ENCODE data around the gene PRDM1. TPM values are rescaled to one million over a fixed set of nuclear protein-coding genes. Genes with fewer than 3 reads are reported as not detected.

Gene PRDM1
- total and polyA plus RNA-seq, 2 donors (not counting 1 experiment from before 2014, with no cell fraction given) = 6.9 to 9.6 TPM

DNA sequence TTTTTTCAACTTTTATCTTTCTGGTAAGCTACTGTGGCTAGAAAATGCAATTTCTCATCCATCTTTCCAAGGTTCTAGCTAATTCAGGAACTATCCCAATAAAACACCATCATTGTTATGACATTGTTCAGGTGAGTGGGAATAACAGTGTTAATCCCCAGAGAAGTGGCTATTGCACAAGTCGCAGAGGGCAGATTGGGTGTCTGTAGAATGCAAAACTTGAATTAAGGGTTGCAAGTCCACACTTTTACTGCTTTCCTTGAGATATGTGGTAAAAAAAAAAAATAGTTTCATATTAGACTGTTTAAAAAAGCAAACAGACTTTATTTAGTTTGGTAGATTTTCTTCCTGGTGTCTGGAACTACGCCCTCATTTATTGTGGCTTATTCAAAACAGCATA lies 41.1 kb upstream of the PRDM1 start:
- no peak overlapping the region for H2AFZ ChIP-seq (ENCODE audit: insufficient read depth, low read depth, low read length, poor library complexity, severe bottlenecking)
- peaks cover 0 to 3% (median 0%) of the 10 kb centered on the region in 4 experiments for H3K27me3 ChIP-seq (replicated peaks in 1 of 4; ENCODE audit: control extremely low read depth in 1 of 4, control insufficient read depth in 3 of 4, insufficient read depth in 4 of 4, low read length in 3 of 4)
- DNase-seq = no peak
- ChIA-PET POLR2A (no interaction called here), CTCF (no interaction called here)
- Mint-ChIP-seq H3K27ac (no peak overlapping the region), H3K27me3 (peaks cover 9% of the 10 kb centered on the region), H3K4me1 (no peaks in the 10 kb centered on the region), H3K4me3 (no peak overlapping the region), H3K9me3 (ENCODE audit: insufficient read depth) (no peaks in the 10 kb centered on the region)
- H3K4me3 ChIP-seq (ENCODE audit: control extremely low read depth in 1 of 5, extremely low read depth in 1 of 5, insufficient read depth in 1 of 5, low read depth in 2 of 5, low read length in 4 of 5) = no peak overlapping the region
- H3K4me2 ChIP-seq (replicated peaks; ENCODE audit: low read depth, low read length, poor library complexity, severe bottlenecking) = no peak overlapping the region
- no peak overlapping the region for H3K9ac ChIP-seq (ENCODE audit: low read length)
- no peaks in the 10 kb centered on the region for H3K9me3 ChIP-seq (ENCODE audit: control extremely low read depth in 1 of 3, control insufficient read depth in 2 of 3, insufficient read depth in 1 of 3, low read length in 2 of 3)
- H4K20me1 ChIP-seq (ENCODE audit: control insufficient read depth, insufficient read depth, low read length, poor library complexity, severe bottlenecking) = no peaks in the 10 kb centered on the region
- no peaks in the 10 kb centered on the region for H3K79me2 ChIP-seq (ENCODE audit: control insufficient read depth, insufficient read depth, low read length)
- WGBS (ENCODE audit: insufficient coverage) = 100% methylated on average over 1 of the region's 2 CpGs
- H3K36me3 ChIP-seq (replicated peaks in 1 of 2; ENCODE audit: control extremely low read depth in 1 of 2, control insufficient read depth in 1 of 2, extremely low read depth in 1 of 2, insufficient read depth in 2 of 2, low read length in 1 of 2) = no peaks in the 10 kb centered on the region
- no peak for TF ChIP-seq EZH2 (IDR thresholded peaks at IDR 0.05; ENCODE audit: borderline replicate concordance, insufficient read depth, low read depth, low read length, poor library complexity, severe bottlenecking)
- TF ChIP-seq, protein P1, sequence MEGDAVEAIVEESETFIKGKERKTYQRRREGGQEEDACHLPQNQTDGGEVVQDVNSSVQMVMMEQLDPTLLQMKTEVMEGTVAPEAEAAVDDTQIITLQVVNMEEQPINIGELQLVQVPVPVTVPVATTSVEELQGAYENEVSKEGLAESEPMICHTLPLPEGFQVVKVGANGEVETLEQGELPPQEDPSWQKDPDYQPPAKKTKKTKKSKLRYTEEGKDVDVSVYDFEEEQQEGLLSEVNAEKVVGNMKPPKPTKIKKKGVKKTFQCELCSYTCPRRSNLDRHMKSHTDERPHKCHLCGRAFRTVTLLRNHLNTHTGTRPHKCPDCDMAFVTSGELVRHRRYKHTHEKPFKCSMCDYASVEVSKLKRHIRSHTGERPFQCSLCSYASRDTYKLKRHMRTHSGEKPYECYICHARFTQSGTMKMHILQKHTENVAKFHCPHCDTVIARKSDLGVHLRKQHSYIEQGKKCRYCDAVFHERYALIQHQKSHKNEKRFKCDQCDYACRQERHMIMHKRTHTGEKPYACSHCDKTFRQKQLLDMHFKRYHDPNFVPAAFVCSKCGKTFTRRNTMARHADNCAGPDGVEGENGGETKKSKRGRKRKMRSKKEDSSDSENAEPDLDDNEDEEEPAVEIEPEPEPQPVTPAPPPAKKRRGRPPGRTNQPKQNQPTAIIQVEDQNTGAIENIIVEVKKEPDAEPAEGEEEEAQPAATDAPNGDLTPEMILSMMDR (IDR thresholded peaks at IDR 0.05) = no peak
- H3K27ac ChIP-seq (ENCODE audit: low read length in 2 of 2) = no peak overlapping the region
- ATAC-seq (ENCODE audit: low read depth) = no peak
- no peaks in the 10 kb centered on the region for H3K4me1 ChIP-seq (ENCODE audit: control insufficient read depth in 2 of 2, insufficient read depth in 2 of 2, low read length in 2 of 2)
- intact Hi-C loops (cut with micrococcal nuclease) = no loop called here

DNA sequence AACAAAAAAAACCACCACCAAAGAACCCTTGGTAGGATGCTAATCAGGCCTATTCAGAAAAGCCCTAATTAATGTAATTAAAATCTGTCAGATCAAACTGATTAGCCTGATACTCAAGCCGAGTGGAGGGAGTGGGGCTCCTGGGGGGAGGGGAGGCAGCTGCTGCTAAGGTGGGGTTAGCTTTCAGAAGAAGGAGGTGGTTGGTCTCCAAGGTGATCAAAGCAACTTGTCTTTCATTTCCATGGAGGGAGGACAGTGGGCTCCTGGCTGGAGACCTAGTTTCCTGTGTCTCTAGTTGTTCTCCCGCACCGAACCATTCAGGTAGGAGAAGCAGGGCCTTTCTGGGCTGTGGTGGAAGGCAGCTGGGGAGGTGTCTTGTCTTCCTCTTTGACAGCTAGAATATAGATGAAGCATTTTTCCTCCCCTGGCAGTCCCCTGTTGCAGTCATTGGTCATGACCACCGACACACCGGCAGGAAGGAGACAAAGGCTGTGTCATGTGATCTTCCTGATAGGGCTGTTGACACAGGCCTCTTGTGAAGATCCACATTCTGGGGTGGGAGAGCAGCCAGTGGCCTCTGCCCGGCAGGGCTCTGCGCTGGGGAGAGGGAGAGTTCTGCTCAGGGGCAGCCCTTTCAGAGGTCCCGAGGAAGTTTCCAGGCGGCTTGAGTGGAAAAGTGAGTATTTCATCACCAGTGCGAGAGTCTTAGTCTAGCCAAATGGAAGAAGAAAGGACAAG lies 39.9 kb upstream of the PRDM1 start:
- Histone ChIP-seq H4K20me1 (ENCODE audit: control insufficient read depth, insufficient read depth, low read length, poor library complexity, severe bottlenecking) (no peaks in the 10 kb centered on the region), H2AFZ (ENCODE audit: insufficient read depth, low read depth, low read length, poor library complexity, severe bottlenecking) (no peak overlapping the region), H3K27ac (ENCODE audit: low read length in 2 of 2) (no peak overlapping the region), H3K4me2 (replicated peaks; ENCODE audit: low read depth, low read length, poor library complexity, severe bottlenecking) (no peak overlapping the region), H3K9ac (ENCODE audit: low read length) (no peak overlapping the region), H3K9me3 (ENCODE audit: control extremely low read depth in 1 of 3, control insufficient read depth in 2 of 3, insufficient read depth in 1 of 3, low read length in 2 of 3) (no peaks in the 10 kb centered on the region), H3K4me3 (ENCODE audit: control extremely low read depth in 1 of 5, extremely low read depth in 1 of 5, insufficient read depth in 1 of 5, low read depth in 2 of 5, low read length in 4 of 5) (no peak overlapping the region), H3K4me1 (ENCODE audit: control insufficient read depth in 2 of 2, insufficient read depth in 2 of 2, low read length in 2 of 2) (no peaks in the 10 kb centered on the region), H3K27me3 (replicated peaks in 1 of 4; ENCODE audit: control extremely low read depth in 1 of 4, control insufficient read depth in 3 of 4, insufficient read depth in 4 of 4, low read length in 3 of 4) (peaks cover 0 to 3% (median 0%) of the 10 kb centered on the region in 4 experiments), H3K36me3 (replicated peaks in 1 of 2; ENCODE audit: control extremely low read depth in 1 of 2, control insufficient read depth in 1 of 2, extremely low read depth in 1 of 2, insufficient read depth in 2 of 2, low read length in 1 of 2) (no peaks in the 10 kb centered on the region), H3K79me2 (ENCODE audit: control insufficient read depth, insufficient read depth, low read length) (no peaks in the 10 kb centered on the region)
- no peak overlapping the region for H3K4me3 Mint-ChIP-seq
- WGBS (ENCODE audit: insufficient coverage) = 96% methylated on average over 5 of the region's 10 CpGs
- TF ChIP-seq, protein P1 (IDR thresholded peaks at IDR 0.05) = no peak
- no peak for TF ChIP-seq EZH2 (IDR thresholded peaks at IDR 0.05; ENCODE audit: borderline replicate concordance, insufficient read depth, low read depth, low read length, poor library complexity, severe bottlenecking)
- no peak for DNase-seq
- no peaks in the 10 kb centered on the region for H3K4me1 Mint-ChIP-seq
- H3K9me3 Mint-ChIP-seq (ENCODE audit: insufficient read depth) = no peaks in the 10 kb centered on the region
- ChIA-PET POLR2A (no interaction called here), CTCF (no interaction called here)
- intact Hi-C loops (cut with micrococcal nuclease) = no loop called here
- H3K27ac Mint-ChIP-seq = no peak overlapping the region
- ATAC-seq (ENCODE audit: low read depth) = no peak
- peaks cover 9% of the 10 kb centered on the region for H3K27me3 Mint-ChIP-seq
